A673 (cell line): Measurements from ENCODE around the gene TJP2.

Source experiments
- EZH2 ChIP-seq: fragments of 200-600 bp; sonication (generic); IDR thresholded peaks from 2 replicates; pipeline ENCODE4 v1.6.1; 2017; ENCODE audit warnings: borderline replicate concordance, low read depth, mild to moderate bottlenecking, mixed read lengths, antibody characterized with exemption, low read length; ENCODE audit not compliant: poor library complexity, severe bottlenecking
- TF ChIP-seq, protein P1 (sequence below): fragments of 300-800, 200-600 bp; sonication (generic); conservative IDR thresholded peaks from 2 replicates; pipeline ENCODE4 v1.5.1; 2017; ENCODE audit warnings: low read depth, mild to moderate bottlenecking, antibody characterized with exemption, low read length, moderate library complexity, mixed read lengths

DNA sequence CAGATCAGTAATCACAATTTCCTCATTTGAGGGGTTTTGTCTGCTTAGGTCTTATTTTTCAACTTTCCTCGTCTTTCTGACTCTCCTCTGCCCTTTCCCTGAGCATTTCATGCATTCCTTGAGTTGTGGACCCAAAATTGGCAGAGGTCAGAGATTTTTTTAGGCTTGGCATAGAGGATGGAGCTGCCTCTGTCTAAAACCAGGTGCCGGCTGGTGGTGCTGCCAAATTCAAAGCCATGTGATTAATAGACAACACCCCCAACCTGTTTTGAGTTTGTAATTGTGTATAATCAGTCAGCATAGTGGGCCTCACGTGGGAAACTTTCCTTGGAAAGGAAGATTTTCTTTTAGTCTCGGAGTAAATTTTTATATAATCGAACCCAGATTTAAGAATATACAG, 39.6 kb downstream of the TJP2 start:
- TF ChIP-seq EZH2 = no peak
- TF ChIP-seq, protein P1, sequence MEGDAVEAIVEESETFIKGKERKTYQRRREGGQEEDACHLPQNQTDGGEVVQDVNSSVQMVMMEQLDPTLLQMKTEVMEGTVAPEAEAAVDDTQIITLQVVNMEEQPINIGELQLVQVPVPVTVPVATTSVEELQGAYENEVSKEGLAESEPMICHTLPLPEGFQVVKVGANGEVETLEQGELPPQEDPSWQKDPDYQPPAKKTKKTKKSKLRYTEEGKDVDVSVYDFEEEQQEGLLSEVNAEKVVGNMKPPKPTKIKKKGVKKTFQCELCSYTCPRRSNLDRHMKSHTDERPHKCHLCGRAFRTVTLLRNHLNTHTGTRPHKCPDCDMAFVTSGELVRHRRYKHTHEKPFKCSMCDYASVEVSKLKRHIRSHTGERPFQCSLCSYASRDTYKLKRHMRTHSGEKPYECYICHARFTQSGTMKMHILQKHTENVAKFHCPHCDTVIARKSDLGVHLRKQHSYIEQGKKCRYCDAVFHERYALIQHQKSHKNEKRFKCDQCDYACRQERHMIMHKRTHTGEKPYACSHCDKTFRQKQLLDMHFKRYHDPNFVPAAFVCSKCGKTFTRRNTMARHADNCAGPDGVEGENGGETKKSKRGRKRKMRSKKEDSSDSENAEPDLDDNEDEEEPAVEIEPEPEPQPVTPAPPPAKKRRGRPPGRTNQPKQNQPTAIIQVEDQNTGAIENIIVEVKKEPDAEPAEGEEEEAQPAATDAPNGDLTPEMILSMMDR = no peak
